ENCODE results near the gene KCNAB3.

The KCNAB3 gene

GRCh38 chr17:7880076-7880868 is 49.4 kb downstream of the KCNAB3 start:
- no peak for DNase-seq (ENCODE audit: low read depth)
- TF ChIP-seq, protein P1, sequence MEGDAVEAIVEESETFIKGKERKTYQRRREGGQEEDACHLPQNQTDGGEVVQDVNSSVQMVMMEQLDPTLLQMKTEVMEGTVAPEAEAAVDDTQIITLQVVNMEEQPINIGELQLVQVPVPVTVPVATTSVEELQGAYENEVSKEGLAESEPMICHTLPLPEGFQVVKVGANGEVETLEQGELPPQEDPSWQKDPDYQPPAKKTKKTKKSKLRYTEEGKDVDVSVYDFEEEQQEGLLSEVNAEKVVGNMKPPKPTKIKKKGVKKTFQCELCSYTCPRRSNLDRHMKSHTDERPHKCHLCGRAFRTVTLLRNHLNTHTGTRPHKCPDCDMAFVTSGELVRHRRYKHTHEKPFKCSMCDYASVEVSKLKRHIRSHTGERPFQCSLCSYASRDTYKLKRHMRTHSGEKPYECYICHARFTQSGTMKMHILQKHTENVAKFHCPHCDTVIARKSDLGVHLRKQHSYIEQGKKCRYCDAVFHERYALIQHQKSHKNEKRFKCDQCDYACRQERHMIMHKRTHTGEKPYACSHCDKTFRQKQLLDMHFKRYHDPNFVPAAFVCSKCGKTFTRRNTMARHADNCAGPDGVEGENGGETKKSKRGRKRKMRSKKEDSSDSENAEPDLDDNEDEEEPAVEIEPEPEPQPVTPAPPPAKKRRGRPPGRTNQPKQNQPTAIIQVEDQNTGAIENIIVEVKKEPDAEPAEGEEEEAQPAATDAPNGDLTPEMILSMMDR (conservative IDR thresholded peaks at IDR 0.05; ENCODE audit: low read depth, low read length) = no peak
- no peak overlapping the region for H3K4me3 ChIP-seq (ENCODE audit: low read length)

DNA sequence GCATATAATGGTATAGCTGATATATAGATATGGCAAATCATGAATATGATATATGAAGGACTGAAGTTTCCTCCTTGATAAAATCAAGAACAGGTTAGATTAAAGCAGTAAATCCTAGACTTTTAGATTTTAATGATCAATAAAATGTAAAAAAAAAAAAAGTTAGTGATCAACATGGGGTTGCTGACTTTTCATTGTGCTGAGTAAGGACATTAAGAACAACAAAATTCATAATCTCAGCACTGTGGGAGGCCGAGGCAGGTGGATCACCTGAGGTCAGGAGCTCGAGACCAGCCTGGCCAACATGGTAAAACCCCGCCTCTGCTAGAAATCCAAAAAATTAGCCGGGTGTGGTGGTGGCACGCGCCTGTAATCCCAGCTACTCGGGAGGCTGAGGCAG is 51.4 kb downstream of the KCNAB3 start:
- TF ChIP-seq, protein P1 (conservative IDR thresholded peaks at IDR 0.05; ENCODE audit: low read depth, low read length) = no peak
- H3K4me3 ChIP-seq (ENCODE audit: low read length) = no peak overlapping the region
- no peak for DNase-seq (ENCODE audit: low read depth)

DNA sequence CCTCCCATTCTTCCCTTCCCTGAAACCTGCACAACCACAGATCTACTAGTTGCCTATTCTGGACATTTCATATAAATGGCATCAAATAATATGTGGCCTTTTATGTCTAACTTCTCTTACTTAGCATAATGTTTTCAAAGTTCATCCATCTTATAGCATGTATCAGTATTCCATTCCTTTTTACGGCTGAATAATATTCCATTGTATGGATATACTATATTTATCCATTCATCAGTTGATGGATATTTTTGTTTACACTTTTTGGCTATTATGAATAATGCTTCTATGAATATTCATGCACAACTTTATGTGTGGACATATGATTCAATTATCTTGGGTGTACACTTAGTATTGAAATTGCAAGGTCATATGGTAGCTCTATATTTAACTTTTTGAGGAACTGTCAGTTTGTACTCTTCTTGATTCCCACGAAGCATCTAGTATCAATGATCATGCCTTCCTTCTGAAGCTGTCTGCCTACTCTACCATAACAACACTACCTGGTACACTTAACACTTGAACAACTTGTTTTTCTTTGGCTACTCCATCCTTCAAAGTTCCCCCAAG is 53.8 kb downstream of the KCNAB3 start:
- H3K4me3 ChIP-seq (ENCODE audit: low read length) = no peak overlapping the region
- TF ChIP-seq, protein P1 (conservative IDR thresholded peaks at IDR 0.05; ENCODE audit: low read depth, low read length) = no peak
- DNase-seq (ENCODE audit: low read depth) = no peak

GRCh38 chr17:7873051-7873450 is 56.6 kb downstream of the KCNAB3 start:
- H3K4me3 ChIP-seq (ENCODE audit: low read length) = no peak overlapping the region
- TF ChIP-seq, protein P1 (conservative IDR thresholded peaks at IDR 0.05; ENCODE audit: low read depth, low read length) = no peak
- DNase-seq (ENCODE audit: low read depth) = no peak

Measured in retinal pigment epithelial cell (primary cell).